ENCODE results near the gene FDXR.

DNA sequence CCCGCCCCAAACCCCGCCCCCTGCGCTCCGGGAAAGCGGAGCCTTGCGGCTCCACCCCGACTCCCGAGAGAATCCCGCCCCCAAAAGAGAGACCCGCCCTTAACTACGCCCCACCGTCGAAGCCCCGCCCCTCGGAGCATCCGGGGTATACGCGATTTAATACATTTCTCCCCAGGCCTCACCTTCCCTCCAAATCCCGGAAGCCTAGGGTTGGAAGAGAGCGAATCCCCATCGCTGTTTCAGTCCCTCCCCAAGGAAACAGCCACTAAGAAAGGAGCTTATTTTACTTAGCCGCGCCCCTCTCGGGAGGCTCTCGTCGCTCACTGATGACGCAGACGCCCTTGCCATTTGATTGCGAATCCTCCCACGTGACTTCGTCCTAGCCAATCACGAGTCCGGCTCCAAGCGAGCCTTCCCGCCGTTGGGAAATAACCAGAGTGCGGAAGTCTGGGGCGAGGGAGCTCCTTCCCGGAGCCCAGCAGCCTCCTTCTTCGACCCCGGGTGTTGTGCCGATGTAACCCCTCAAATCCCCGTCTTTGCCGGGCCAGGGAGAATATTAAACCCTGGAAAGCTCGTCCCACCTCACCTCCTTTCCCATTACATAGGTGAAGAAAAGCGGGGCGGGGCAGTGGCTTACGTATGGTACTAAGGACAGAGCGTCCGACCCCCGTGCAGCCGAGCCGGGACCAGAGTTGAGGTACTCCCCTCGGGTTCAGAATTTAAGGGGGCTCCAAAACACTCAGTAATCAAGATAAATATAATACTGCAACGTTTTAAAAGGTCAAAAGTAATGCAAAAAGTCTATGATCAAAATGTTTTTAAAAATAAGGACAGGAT lies 461 bp upstream of the FDXR start:
- TF ChIP-seq, protein P1, sequence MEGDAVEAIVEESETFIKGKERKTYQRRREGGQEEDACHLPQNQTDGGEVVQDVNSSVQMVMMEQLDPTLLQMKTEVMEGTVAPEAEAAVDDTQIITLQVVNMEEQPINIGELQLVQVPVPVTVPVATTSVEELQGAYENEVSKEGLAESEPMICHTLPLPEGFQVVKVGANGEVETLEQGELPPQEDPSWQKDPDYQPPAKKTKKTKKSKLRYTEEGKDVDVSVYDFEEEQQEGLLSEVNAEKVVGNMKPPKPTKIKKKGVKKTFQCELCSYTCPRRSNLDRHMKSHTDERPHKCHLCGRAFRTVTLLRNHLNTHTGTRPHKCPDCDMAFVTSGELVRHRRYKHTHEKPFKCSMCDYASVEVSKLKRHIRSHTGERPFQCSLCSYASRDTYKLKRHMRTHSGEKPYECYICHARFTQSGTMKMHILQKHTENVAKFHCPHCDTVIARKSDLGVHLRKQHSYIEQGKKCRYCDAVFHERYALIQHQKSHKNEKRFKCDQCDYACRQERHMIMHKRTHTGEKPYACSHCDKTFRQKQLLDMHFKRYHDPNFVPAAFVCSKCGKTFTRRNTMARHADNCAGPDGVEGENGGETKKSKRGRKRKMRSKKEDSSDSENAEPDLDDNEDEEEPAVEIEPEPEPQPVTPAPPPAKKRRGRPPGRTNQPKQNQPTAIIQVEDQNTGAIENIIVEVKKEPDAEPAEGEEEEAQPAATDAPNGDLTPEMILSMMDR (IDR thresholded peaks at IDR 0.05), result no peak
- no peak for TF ChIP-seq ZFX (IDR thresholded peaks at IDR 0.05; ENCODE audit: borderline replicate concordance)
